Kidney epithelial cell (primary cell): ENCODE data around the gene NPAS1. TPM values are rescaled to one million over a fixed set of nuclear protein-coding genes. Genes with fewer than 3 reads are reported as not detected.

Experiments
- DNase-seq: peaks from one replicate; pipeline ENCODE4 v3.0.0-alpha.2; 2010; ENCODE audit warnings: low read depth
- H3K27me3 ChIP-seq: 2 replicates; pipeline ENCODE4 v1.6.0; 2011; ENCODE audit warnings: low read length; ENCODE audit not compliant: control insufficient read depth, insufficient read depth
- H3K36me3 ChIP-seq: 2 replicates; pipeline ENCODE4 v1.5.1; 2011; ENCODE audit warnings: low read length; ENCODE audit not compliant: control insufficient read depth, insufficient read depth
- H3K4me3 ChIP-seq: 2 replicates; pipeline ENCODE4 v1.5.1; 2011; ENCODE audit warnings: low read depth, mild to moderate bottlenecking, control low read depth, low read length
- CTCF ChIP-seq: IDR thresholded peaks from 2 replicates; pipeline ENCODE4 v1.5.1; 2011; ENCODE audit warnings: mild to moderate bottlenecking, moderate library complexity, low read length, control low read depth, inconsistent platforms; ENCODE audit not compliant: insufficient read depth, poor library complexity, severe bottlenecking
- total RNA-seq: library from RNA; depleted of rRNA; stranded (reverse); fragments of >200 nt; gene quantifications from 2 replicates; pipeline ENCODE4 v1.2.3, GENCODE V29; 2015

The NPAS1 gene
- total RNA-seq, 1 donor from 2014 or later, result 1.6 TPM

- no peak overlapping the region for H3K4me3 ChIP-seq
- H3K36me3 ChIP-seq, result no peaks in the 10 kb centered on the region
- no peak for TF ChIP-seq CTCF
- H3K27me3 ChIP-seq, result no peaks in the 10 kb centered on the region
- no peak for DNase-seq
Observed at GRCh38 chr19:46988614-46989230, 30.9 kb upstream of the NPAS1 start.

GRCh38 chr19:46990991-46991676 lies 28.5 kb upstream of the NPAS1 start:
- Histone ChIP-seq H3K27me3 (no peaks in the 10 kb centered on the region), H3K4me3 (no peak overlapping the region), H3K36me3 (peaks cover 2% of the 10 kb centered on the region)
- TF ChIP-seq CTCF, result peak; percentile 88
- DNase-seq, result no peak

GRCh38 chr19:46992699-46993535 lies 26.7 kb upstream of the NPAS1 start:
- Histone ChIP-seq H3K27me3 (no peaks in the 10 kb centered on the region), H3K36me3 (peaks cover 3% of the 10 kb centered on the region), H3K4me3 (no peak overlapping the region)
- no peak for TF ChIP-seq CTCF
- DNase-seq, result no peak

GRCh38 chr19:46993622-46994021 lies 26.0 kb upstream of the NPAS1 start:
- no peak overlapping the region for H3K4me3 ChIP-seq
- H3K27me3 ChIP-seq, result no peaks in the 10 kb centered on the region
- H3K36me3 ChIP-seq, result peaks cover 3% of the 10 kb centered on the region
- DNase-seq, result no peak
- no peak for TF ChIP-seq CTCF

- no peaks in the 10 kb centered on the region for H3K27me3 ChIP-seq
- TF ChIP-seq CTCF, result no peak
- peaks cover 3% of the 10 kb centered on the region for H3K36me3 ChIP-seq
Observed at GRCh38 chr19:46994141-46994686, 25.4 kb upstream of the NPAS1 start.

More at GRCh38 chr19:46994141-46994686, 25.4 kb upstream of the NPAS1 start:
- DNase-seq, result no peak
- no peak overlapping the region for H3K4me3 ChIP-seq
